Tibial nerve (tissue), 4 donors: ENCODE measurements around the gene MAP4K2.

Experiments used
- CTCF ChIP-seq, 5 experiments: fragments of 200-600 bp in 3 of 5; fragments of 450-650 bp in 2 of 5; sonication (generic) in 3 of 5; IDR thresholded peaks; one replicate each; pipeline ENCODE4 v1.5.1; 2016 to 2019; ENCODE audit warnings: antibody characterized with exemption in 5 of 5, mild to moderate bottlenecking in 3 of 5, moderate library complexity in 2 of 5
- EP300 ChIP-seq, 2 donors: sonication (generic); formaldehyde crosslinking; IDR thresholded peaks; one replicate each; pipeline ENCODE4 v1.6.1; 2017; ENCODE audit warnings: antibody characterized with exemption in 2 of 2, mild to moderate bottlenecking in 1 of 2

- TF ChIP-seq EP300 (IDR thresholded peaks at IDR 0.05) (no peak), CTCF (IDR thresholded peaks at IDR 0.05) (no peak)
These were observed 67.2 kb downstream of the MAP4K2 start for GRCh38 chr11:64735725-64736259.
